H1 (cell line): Measurements from ENCODE around the gene RMND5B. TPM values are rescaled to one million over a fixed set of nuclear protein-coding genes. Genes with fewer than 3 reads are reported as not detected.
A peak's percentile ranks its signal among the peaks of the same experiment; 100 is the strongest.

Source experiments
- BCL11A ChIP-seq, 2 experiments: IDR thresholded peaks; one replicate each; pipeline ENCODE4 v1.6.1; 2011; ENCODE audit warnings: low read depth in 2 of 2, low read length in 2 of 2, mild to moderate bottlenecking in 2 of 2
- CBX8 ChIP-seq: fragments of 300-800, 300-1000 bp; sonication (generic); IDR thresholded peaks from 2 replicates; pipeline ENCODE4 v1.7.1; 2016; ENCODE audit warnings: low read depth, low read length, borderline replicate concordance
- CEBPB ChIP-seq: IDR thresholded peaks from 2 replicates; pipeline ENCODE4 v1.6.1; 2012; ENCODE audit warnings: low read depth, low read length
- EP300 ChIP-seq, 2 experiments: IDR thresholded peaks; 1 replicate in 1 of 2; 2 replicates in 1 of 2; pipeline ENCODE4 v1.6.1; 2011 to 2012; ENCODE audit warnings: low read depth in 2 of 2, low read length in 2 of 2, mild to moderate bottlenecking in 2 of 2, borderline replicate concordance in 1 of 2, inconsistent platforms in 1 of 2, moderate library complexity in 1 of 2
- POLR2AphosphoS5 ChIP-seq: IDR thresholded peaks from 2 replicates; pipeline ENCODE4 v1.6.1; 2011; ENCODE audit warnings: low read depth, low read length
- SAP30 ChIP-seq: fragments of 300-600 bp; sonication (generic); IDR thresholded peaks from 2 replicates; pipeline ENCODE4 v1.7.1; 2012; ENCODE audit warnings: low read length, moderate library complexity, mild to moderate bottlenecking, inconsistent platforms; ENCODE audit not compliant: insufficient read depth, insufficient replicate concordance
- SRF ChIP-seq: IDR thresholded peaks from 2 replicates; pipeline ENCODE4 v1.6.1; 2011; ENCODE audit warnings: mild to moderate bottlenecking, low read depth, low read length, moderate library complexity
- polyA plus RNA-seq, 7 experiments: library from polyadenylated mRNA; depleted of rRNA in 3 of 7; stranded (reverse) in 5 of 7; unstranded in 2 of 7; fragments of >200 nt in 5 of 7; fragments of 200-250 nt in 2 of 7; gene quantifications; 1 replicate in 5 of 7; 2 replicates in 1 of 7; 4 replicates in 1 of 7; pipeline versions ENCODE4 v1.2.1 to v1.2.3, GENCODE V29; 2011 to 2013; ENCODE audit warnings: missing spikeins in 2 of 7, mixed read lengths in 2 of 7
- total RNA-seq: library from RNA; stranded (reverse); fragmentation: NEBNext Ultra II Directional; extraction: Animal tissue kit (Norgen Biotek cat#: 25700); gene quantifications from 2 replicates; pipeline ENCODE4 v1.2.1, GENCODE V29; 2021
- TF ChIP-seq, protein P1 (sequence below): IDR thresholded peaks from 2 replicates; pipeline ENCODE4 v1.6.1; 2011; ENCODE audit warnings: low read length, improper control_type of control experiment

RMND5B gene
- total and polyA plus RNA-seq, 2 of the 8 experiments (the other 6 are each of a cell fraction or from before 2014, with no cell fraction given), result 75.9 to 90.2 TPM

DNA sequence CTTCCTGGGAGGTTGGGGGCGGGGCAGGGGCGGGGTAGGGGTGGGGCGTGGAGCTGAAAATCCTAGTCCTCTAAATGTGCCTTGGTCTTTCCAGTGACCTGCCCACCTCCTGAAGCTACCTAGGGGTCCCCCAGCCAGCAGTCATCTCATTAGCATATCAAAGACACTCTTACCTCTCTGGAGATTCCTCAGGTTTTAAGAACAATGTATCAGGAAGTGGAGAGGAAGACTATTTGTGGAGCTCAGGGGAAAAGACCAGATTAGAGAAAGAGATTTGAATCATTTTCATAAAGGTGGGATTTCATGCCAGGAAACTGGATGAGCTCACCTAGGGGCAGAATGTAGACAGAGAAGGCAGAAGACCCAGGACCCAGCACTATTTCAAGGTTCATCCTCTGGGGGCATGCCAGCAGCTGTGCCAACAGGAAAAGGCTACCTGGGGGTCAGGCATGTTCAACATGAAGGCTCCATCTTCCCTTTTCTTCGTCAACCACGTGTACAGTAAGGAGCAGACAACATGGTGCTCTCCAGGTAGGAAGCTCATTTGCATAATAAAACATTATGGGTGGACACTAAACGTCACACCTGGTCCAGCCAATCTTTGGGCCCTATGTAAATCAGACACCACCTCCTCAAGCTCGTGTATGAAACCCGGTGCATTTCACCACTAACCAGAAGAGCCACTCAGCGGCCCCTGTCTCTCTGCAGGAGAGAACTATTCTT, 49.5 kb downstream of the RMND5B start (continued):
- TF ChIP-seq POLR2AphosphoS5 (peak; percentile 77), CEBPB (peak; percentile 19; the same call in 1 of the 2 replicates), EP300 (IDR thresholded peaks at IDR 0.05; ENCODE audit: borderline replicate concordance in 1 of 2, low read depth in 2 of 2, low read length in 2 of 2) (peak in 1 of 2 experiments; percentile 56; a peak in 1 of 3 replicates), SAP30 (no peak), BCL11A (IDR thresholded peaks at IDR 0.05; ENCODE audit: low read depth in 2 of 2, low read length in 2 of 2) (no peak), SRF (no peak), CBX8 (no peak)
- TF ChIP-seq, protein P1, sequence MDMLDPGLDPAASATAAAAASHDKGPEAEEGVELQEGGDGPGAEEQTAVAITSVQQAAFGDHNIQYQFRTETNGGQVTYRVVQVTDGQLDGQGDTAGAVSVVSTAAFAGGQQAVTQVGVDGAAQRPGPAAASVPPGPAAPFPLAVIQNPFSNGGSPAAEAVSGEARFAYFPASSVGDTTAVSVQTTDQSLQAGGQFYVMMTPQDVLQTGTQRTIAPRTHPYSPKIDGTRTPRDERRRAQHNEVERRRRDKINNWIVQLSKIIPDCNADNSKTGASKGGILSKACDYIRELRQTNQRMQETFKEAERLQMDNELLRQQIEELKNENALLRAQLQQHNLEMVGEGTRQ, result peak; percentile 36; the same call in 1 of the 2 replicates
